Pons (tissue), 1 donor: ENCODE results near the gene CADM4.

Experiments
- DNase-seq: peaks from one replicate; pipeline ENCODE4 v3.0.0-alpha.2; 2016; ENCODE audit warnings: low spot score

CADM4 gene

DNA sequence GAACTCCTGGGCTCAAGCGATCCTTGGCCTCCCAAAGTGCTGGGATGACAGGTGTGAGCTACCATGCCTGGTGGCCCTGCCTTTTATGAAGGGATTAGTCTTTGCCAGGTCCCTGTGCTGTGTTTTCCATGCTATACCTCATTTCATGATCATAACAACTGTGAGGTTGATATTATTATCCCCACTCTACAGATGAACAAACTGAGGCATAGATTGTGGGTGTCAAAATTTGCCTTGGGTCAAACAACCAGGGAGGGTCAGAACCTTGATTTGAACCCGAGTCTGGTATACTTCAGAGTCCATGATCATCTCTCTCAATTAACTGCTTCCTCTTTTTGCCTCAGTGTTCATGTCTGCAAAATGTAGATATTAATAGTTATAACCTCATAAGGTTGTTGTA lies 57.2 kb downstream of the CADM4 start:
- DNase-seq, result no peak

DNA sequence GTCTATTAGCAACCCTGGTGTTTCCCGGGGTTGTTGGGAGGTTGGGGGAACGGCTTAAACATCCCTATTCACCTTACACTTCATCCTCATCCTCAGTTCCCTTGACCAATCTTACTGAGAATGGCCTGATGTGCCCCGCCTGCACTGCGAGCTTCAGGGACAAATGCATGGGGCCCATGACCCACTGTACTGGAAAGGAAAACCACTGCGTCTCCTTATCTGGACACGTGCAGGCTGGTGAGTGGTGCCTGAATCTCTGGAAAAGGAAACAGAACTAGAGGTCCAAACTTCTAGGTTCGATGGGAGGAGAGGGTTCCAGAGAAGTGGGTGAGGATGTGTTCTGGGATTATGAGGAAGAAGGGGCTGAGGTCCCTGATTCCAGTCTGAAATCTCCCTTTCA lies 58.2 kb downstream of the CADM4 start:
- DNase-seq, result no peak

DNA sequence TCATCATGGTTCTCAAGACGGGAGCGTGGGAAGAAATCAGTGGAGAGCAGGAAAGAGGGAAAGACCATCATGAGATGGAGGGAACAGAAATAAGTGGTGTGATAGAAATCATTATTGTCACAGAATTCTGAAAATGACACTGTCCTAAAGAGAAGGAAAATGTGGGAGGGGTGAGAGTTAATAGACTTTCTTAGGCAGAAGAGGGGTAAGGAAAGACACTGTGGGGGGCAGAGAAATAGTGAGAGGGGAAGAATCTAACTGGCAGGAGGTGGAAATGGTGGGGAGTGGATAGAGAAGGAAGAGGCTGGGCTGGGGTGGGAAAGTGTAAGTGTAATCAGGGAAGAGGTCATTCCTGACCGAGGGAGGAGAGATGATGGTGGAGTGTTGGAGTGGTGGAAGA lies 60.9 kb downstream of the CADM4 start:
- DNase-seq, result no peak

DNA sequence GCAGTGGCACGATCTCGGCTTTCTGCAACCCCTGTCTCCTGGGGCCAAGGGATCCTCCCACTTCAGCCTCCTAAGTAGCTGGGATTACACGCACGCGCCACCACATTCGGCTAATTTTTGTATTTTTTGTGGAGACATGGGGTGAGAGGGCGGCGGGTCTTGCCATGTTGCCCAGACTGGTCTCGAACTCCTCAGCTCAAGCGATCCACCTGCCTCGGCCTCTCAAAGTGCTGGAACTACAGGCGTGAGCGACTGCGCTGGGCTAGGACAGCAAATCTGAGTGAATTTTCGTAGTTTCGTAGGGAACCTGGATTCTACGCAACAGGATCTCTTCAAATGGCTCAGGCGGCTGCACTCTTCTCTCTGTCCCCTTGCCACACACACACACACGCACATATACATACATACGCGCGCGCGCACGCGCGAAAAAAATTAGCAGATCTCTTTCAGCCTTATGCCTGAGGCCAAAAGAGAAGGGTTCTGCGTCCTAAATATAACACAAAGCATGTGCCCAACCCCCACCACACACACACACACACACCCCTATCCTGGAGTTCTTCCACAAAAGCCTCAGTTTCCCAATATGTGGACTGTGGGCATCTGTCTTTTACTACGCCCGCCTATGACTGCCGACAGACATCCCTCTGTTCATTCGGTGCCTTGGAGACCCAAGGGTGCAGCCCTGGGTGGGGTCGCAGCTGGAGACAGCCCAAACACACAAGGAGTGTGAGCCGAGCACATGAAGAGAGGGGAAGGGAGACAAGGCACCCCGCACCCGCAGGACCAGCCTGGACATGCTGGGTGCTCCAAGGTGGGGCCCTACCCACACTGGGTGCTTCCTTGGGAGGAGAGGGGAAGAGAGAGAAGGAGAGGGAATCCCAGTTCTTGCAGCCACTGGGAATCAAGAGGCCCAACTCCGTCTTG lies 63.4 kb downstream of the CADM4 start:
- no peak for DNase-seq

DNA sequence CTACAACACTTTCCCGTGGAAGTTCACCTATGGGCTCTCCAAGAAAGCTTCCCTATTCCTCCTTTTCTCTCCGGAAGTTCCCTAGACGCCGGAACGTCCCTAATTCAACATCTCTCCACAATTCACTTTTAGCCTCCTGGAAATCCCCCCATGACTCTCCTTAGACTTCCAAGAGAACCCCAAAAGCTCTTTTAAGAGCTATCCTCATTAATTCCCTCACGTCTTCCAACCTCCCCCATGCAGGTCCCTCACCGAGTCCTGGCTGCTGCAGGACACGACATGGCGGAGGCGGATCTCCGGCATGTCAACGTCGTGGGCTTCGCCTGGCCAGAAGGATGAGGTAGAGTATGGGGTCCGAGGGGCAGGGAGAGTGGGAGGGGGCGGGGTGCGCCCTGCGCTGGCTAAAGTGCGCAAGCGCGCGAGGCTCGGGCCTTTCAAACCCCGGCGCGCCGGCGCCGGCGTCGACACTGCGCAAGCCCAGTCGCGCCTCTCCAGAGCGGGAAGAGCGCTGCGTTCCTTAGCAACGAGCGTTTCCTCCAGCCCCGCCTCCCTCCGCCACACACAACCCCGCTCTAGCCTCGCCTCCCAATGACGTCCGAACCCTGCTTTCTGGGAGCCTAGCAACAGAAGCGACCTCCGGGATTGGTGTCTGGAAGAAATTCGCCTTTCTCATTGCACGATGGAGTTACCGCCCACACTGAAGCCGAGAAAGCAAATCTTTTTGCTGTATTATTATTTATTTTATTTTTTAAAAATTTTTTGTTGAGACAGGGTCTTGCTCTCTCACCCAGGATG lies 64.3 kb downstream of the CADM4 start, which contains the start of the genes PINLYP and XRCC1:
PINLYP (plus strand) TSS at position 646 of the 795 bp plus-strand sequence. CDS start 1,391 bp downstream, outside the sequence.
XRCC1 (minus strand) TSS at position 372 of the 795 bp plus-strand sequence; CDS start at position 303, 69 bp downstream.
- peak; percentile 99 for DNase-seq

DNA sequence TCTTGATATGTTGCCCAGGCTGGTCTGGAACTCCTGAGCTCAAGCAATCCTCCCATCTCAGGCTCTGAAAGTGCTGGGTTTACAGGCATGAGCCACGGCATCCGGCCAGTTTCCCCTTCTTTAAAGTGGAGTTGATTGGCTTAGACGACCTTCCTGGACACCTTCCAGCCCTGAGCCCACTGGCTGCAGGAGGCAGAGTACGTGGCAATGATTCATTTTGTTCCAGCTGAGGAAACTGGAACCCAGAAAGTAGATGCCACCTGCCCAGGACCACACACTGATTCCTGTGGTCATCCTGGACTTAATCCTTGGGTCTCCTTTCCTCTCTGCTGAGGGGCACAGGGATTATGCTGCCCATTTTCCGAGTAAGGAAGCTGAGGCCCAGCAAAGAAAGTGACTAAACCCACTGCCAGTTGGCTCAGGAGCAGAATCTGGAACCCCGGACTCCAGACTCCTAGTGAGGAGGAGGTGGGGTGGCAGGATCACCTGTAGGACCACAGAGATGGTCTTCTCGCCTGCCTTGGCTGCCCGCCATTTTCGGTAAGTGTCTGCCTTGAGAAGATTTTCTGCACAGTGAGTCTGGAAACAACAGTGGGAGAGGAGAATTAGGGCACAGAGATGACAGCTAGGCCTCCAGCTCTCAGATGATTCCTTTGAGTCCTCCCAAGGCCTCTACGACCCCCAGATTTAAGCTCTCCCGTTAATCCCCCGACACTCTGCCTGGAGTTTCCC lies 65.1 kb downstream of the CADM4 start:
- DNase-seq, result no peak
